Endothelial cell of umbilical vein (primary cell): ENCODE data around the gene BPIFA3. TPM values are rescaled to one million over a fixed set of nuclear protein-coding genes. Genes with fewer than 3 reads are reported as not detected.

ENCODE experiments used
- BruUV-seq: library from RNA; stranded (reverse); fragments of 400-500 nt; replicated peaks from 2 replicates; lab custom pipeline; 2021; lab: Mats Ljungman, UMichigan
- CTCF ChIA-PET: fragments of 300-600, 350-600 bp; sonication (Branson Sonifier 250); formaldehyde crosslinking; loops from one replicate; lab custom pipeline; 2021; ENCODE audit warnings: antibody characterized with exemption, inconsistent platforms; lab: Charles Lee
- POLR2A ChIA-PET: fragments of 300-600, 350-600 bp; sonication (Branson Sonifier 250); formaldehyde crosslinking; loops from one replicate; lab custom pipeline; 2021; ENCODE audit warnings: antibody characterized with exemption, inconsistent platforms; lab: Charles Lee
- DNase-seq: peaks from one replicate; pipeline ENCODE4 v3.0.0-alpha.2; 2011; ENCODE audit warnings: low read depth, low spot score
- FAIRE-seq: peaks from 2 replicates; lab custom pipeline; 2011; peaks lifted over from hg19 to GRCh38; lab: Jason Lieb, UNC
- H2AFZ ChIP-seq: 2 replicates; pipeline ENCODE4 v1.6.0; 2012; ENCODE audit warnings: low read depth, low read length, control low read depth, inconsistent platforms
- H3K27ac ChIP-seq: 2 replicates; pipeline ENCODE4 v1.5.1; 2011; ENCODE audit warnings: low read depth, mild to moderate bottlenecking, control low read depth, low read length, moderate library complexity; ENCODE audit not compliant: insufficient read depth
- H3K27me3 ChIP-seq, 2 experiments: 2 replicates each; pipeline versions ENCODE4 v1.6.0 to v1.6.1; 2011; ENCODE audit warnings: low read length in 2 of 2, mixed read lengths in 1 of 2; ENCODE audit not compliant: control insufficient read depth in 2 of 2, insufficient read depth in 2 of 2
- H3K36me3 ChIP-seq, 2 experiments: 2 replicates in 1 of 2; 3 replicates in 1 of 2; pipeline ENCODE4 v1.5.1; 2011; ENCODE audit warnings: low read length in 2 of 2, mild to moderate bottlenecking in 1 of 2, moderate library complexity in 1 of 2; ENCODE audit not compliant: control insufficient read depth in 2 of 2, insufficient read depth in 2 of 2; ENCODE audit errors: extremely low read depth in 1 of 2
- H3K4me1 ChIP-seq: 3 replicates; pipeline ENCODE4 v1.5.1; 2011; ENCODE audit warnings: mild to moderate bottlenecking, low read length; ENCODE audit not compliant: control insufficient read depth, insufficient read depth; ENCODE audit errors: extremely low read depth
- H3K4me2 ChIP-seq: 2 replicates; pipeline ENCODE4 v1.6.1; 2011; ENCODE audit warnings: low read length, control low read depth, mixed read lengths; ENCODE audit not compliant: insufficient read depth
- H3K4me3 ChIP-seq, 3 experiments: fragments of 200-600 bp in 1 of 3; sonication (generic), shearing (Covaris generic) in 1 of 3; replicated peaks in 1 of 3; 2 replicates each; pipeline ENCODE4 v1.5.1; 2011 to 2016; ENCODE audit warnings: control low read depth in 3 of 3, low read length in 3 of 3, mild to moderate bottlenecking in 2 of 3, inconsistent platforms in 1 of 3, low read depth in 1 of 3, moderate library complexity in 1 of 3; ENCODE audit not compliant: insufficient read depth in 1 of 3
- H3K79me2 ChIP-seq: 2 replicates; pipeline ENCODE4 v1.6.0; 2012; ENCODE audit warnings: low read length, inconsistent platforms; ENCODE audit not compliant: control insufficient read depth, insufficient read depth
- H3K9ac ChIP-seq: replicated peaks from 2 replicates; pipeline ENCODE3; 2011; ENCODE audit warnings: low read length, control low read depth; ENCODE audit not compliant: insufficient read depth; ENCODE audit errors: extremely low read depth
- H3K9me1 ChIP-seq: replicated peaks from 3 replicates; pipeline ENCODE4 v1.6.0; 2011; ENCODE audit warnings: mild to moderate bottlenecking, low read length; ENCODE audit not compliant: control insufficient read depth, insufficient read depth; ENCODE audit errors: extremely low read depth
- H3K9me3 ChIP-seq: replicated peaks from 2 replicates; pipeline ENCODE4 v1.5.1; 2012; ENCODE audit warnings: low read length, inconsistent platforms; ENCODE audit not compliant: control insufficient read depth, insufficient read depth
- H4K20me1 ChIP-seq: replicated peaks from 2 replicates; pipeline ENCODE3; 2011; ENCODE audit warnings: mild to moderate bottlenecking, low read length; ENCODE audit not compliant: control insufficient read depth, insufficient read depth; ENCODE audit errors: extremely low read depth
- CTCF ChIP-seq, 2 donors: IDR thresholded peaks; 1 replicate in 1 of 2; 2 replicates in 1 of 2; pipeline ENCODE4 v1.5.1; 2011; ENCODE audit warnings: low read length in 2 of 2, mild to moderate bottlenecking in 2 of 2, moderate library complexity in 2 of 2, control low read depth in 1 of 2, inconsistent platforms in 1 of 2, low read depth in 1 of 2; ENCODE audit not compliant: insufficient read depth in 1 of 2; ENCODE audit errors: extremely low read depth in 1 of 2
- EZH2 ChIP-seq: IDR thresholded peaks from 2 replicates; pipeline ENCODE4 v1.6.1; 2012; ENCODE audit warnings: borderline replicate concordance, low read depth, mild to moderate bottlenecking, moderate library complexity, low read length, inconsistent platforms; ENCODE audit not compliant: severe bottlenecking
- FOS ChIP-seq: IDR thresholded peaks from 2 replicates; pipeline ENCODE4 v1.6.1; 2011; ENCODE audit warnings: mild to moderate bottlenecking, low read length, moderate library complexity, borderline replicate concordance; ENCODE audit not compliant: insufficient read depth
- GATA2 ChIP-seq: IDR thresholded peaks from 2 replicates; pipeline ENCODE4 v1.7.0; 2011; ENCODE audit warnings: low read depth, mild to moderate bottlenecking, moderate library complexity, mixed read lengths, low read length; ENCODE audit not compliant: insufficient read length, insufficient read depth
- MAX ChIP-seq: IDR thresholded peaks from 2 replicates; pipeline ENCODE4 v1.6.1; 2011; ENCODE audit not compliant: insufficient read depth, insufficient read length
- MYC ChIP-seq: IDR thresholded peaks from one replicate; pipeline ENCODE4 v1.6.1; 2011; ENCODE audit warnings: mild to moderate bottlenecking, low read depth, low read length
- POLR2A ChIP-seq: IDR thresholded peaks from 2 replicates; pipeline ENCODE4 v1.6.1; 2012; ENCODE audit warnings: low read depth, mild to moderate bottlenecking, control low read depth, low read length
- dilution Hi-C: fragments of 300-500 bp; cut with MboI; formaldehyde crosslinking; loops from one replicate; pipeline ENCODE4 v1.15.0; 2019; ENCODE audit warnings: low sequenced_read_pairs; ENCODE audit not compliant: extremely low pct_ligation_motif_present
- intact Hi-C: fragments of 100-400 bp; cut with micrococcal nuclease; formaldehyde crosslinking; loops from one replicate; pipeline ENCODE4 v1.10.0; 2022
- polyA plus RNA-seq, 4 experiments: library from polyadenylated mRNA; depleted of rRNA in 3 of 4; stranded (reverse) in 3 of 4; unstranded in 1 of 4; fragments of >200 nt; gene quantifications; 2 replicates each; pipeline versions ENCODE4 v1.2.1 to v1.2.3, GENCODE V29; 2011 to 2012; ENCODE audit warnings: missing spikeins in 1 of 4
- total RNA-seq: library from RNA; stranded (reverse); gene quantifications from 2 replicates; pipeline ENCODE4 v1.2.3, GENCODE V29; 2021

Gene BPIFA3
- total and polyA plus RNA-seq, 2 donors (not counting 3 experiments of a cell fraction or from before 2014, with no cell fraction given), result not detected

GRCh38 chr20:33235696-33236095, 18.5 kb downstream of the BPIFA3 start, which contains the start of gene BPIFA1:
TSS of gene BPIFA1 (plus strand) at chr20:33235996. CDS start at chr20:33237712, 1,716 bp downstream.
- Histone ChIP-seq H3K4me2 (no peak within 1 kb of the TSS), H4K20me1 (no peaks in the 10 kb centered on the region), H3K27me3 (no peaks in the 10 kb centered on the region), H3K9ac (no peak within 1 kb of the TSS), H3K79me2 (no peaks in the 10 kb centered on the region), H2AFZ (no peak within 1 kb of the TSS), H3K4me1 (no peaks in the 10 kb centered on the region), H3K9me3 (no peaks in the 10 kb centered on the region), H3K27ac (no peak within 1 kb of the TSS), H3K9me1 (no peaks in the 10 kb centered on the region), H3K36me3 (no peaks in the 10 kb centered on the region), H3K4me3 (no peak within 1 kb of the TSS)
- DNase-seq, result no peak
- dilution Hi-C loops, result no loop called here
- ChIA-PET CTCF (interaction anchor here (1.3 kb wide), 1 partner anchor 10 kb away, joined by 3 read pairs; no protein-coding TSS in a partner anchor), POLR2A (no interaction called here)
- intact Hi-C loops, result no loop called here
- no peak for FAIRE-seq
- TF ChIP-seq CTCF (IDR thresholded peaks at IDR 0.05; ENCODE audit: extremely low read depth in 1 of 2, insufficient read depth in 1 of 2, low read depth in 1 of 2, low read length in 2 of 2), result no peak
- no TSS peak for BruUV-seq

DNA sequence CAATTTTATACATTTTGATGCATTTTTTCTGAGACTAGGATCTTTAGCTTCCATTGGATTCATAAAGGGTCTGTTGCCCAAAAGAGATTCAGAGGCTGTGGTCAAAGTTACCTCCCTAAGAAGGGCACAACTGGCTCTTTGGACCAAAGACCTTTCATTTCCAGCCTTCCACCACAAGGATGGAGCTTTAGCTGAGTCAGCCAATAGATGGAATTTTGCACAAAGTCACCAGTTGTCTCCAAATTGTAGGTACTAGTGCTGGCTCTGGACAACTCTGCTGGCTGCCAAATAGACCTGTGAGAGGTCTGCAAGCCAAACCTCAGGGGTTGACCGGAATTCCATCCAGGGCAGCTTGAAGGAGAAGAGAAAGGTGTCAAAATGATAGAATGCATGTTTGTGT, 19.2 kb downstream of the BPIFA3 start:
- no TSS peak for BruUV-seq
- dilution Hi-C loops, result no loop called here
- H3K9ac ChIP-seq, result no peak overlapping the region

More for the DNA sequence above, 19.2 kb downstream of the BPIFA3 start:
- Histone ChIP-seq H4K20me1 (no peaks in the 10 kb centered on the region), H3K9me3 (no peaks in the 10 kb centered on the region), H3K4me2 (no peak overlapping the region), H3K4me1 (no peaks in the 10 kb centered on the region), H3K36me3 (no peaks in the 10 kb centered on the region), H2AFZ (no peak overlapping the region), H3K79me2 (no peaks in the 10 kb centered on the region), H3K4me3 (no peak overlapping the region), H3K9me1 (no peaks in the 10 kb centered on the region), H3K27ac (no peak overlapping the region), H3K27me3 (no peaks in the 10 kb centered on the region)
- no peak for TF ChIP-seq MAX
- no peak for TF ChIP-seq CTCF (IDR thresholded peaks at IDR 0.05; ENCODE audit: extremely low read depth in 1 of 2, insufficient read depth in 1 of 2, low read depth in 1 of 2, low read length in 2 of 2)
- TF ChIP-seq GATA2, result no peak
- no peak for TF ChIP-seq EZH2
- TF ChIP-seq MYC, result no peak
- TF ChIP-seq POLR2A, result no peak
- TF ChIP-seq FOS, result no peak
- intact Hi-C loops, result no loop called here
- ChIA-PET POLR2A (no interaction called here), CTCF (no interaction called here)
- DNase-seq (no peak), FAIRE-seq (no peak)
